H9 (cell line): ENCODE data around the gene ZNF648. TPM values are rescaled to one million over a fixed set of nuclear protein-coding genes. Genes with fewer than 3 reads are reported as not detected.

Experiments used
- DNase-seq: peaks from one replicate; pipeline ENCODE4 v3.0.0-alpha.2; 2017
- H2AFZ ChIP-seq: one replicate; pipeline ENCODE4 v1.6.1; 2013; ENCODE audit warnings: mild to moderate bottlenecking, low read length, control low read depth, moderate library complexity
- H2AK5ac ChIP-seq: 2 replicates; pipeline ENCODE4 v1.6.1; 2013; ENCODE audit warnings: low read length, control low read depth, mixed read lengths; ENCODE audit not compliant: insufficient read length
- H2BK120ac ChIP-seq: one replicate; pipeline ENCODE4 v1.6.1; 2013; ENCODE audit warnings: low read depth, mild to moderate bottlenecking, low read length, control low read depth, inconsistent platforms; ENCODE audit not compliant: poor library complexity, severe bottlenecking
- H2BK12ac ChIP-seq: 2 replicates; pipeline ENCODE4 v1.6.1; 2013; ENCODE audit warnings: low read length, control low read depth, mixed read lengths, low read depth; ENCODE audit not compliant: insufficient read length
- H2BK15ac ChIP-seq: 2 replicates; pipeline ENCODE4 v1.6.1; 2013; ENCODE audit warnings: low read depth, low read length, control low read depth
- H2BK20ac ChIP-seq: one replicate; pipeline ENCODE4 v1.6.1; 2013; ENCODE audit warnings: low read depth, mild to moderate bottlenecking, low read length, control low read depth, inconsistent platforms; ENCODE audit not compliant: poor library complexity, severe bottlenecking
- H2BK5ac ChIP-seq: 2 replicates; pipeline ENCODE4 v1.6.1; 2013; ENCODE audit warnings: low read length, control low read depth, mixed read lengths; ENCODE audit not compliant: insufficient read length
- H3K14ac ChIP-seq: 2 replicates; pipeline ENCODE4 v1.6.1; 2013; ENCODE audit warnings: low read length, control low read depth; ENCODE audit not compliant: insufficient read depth
- H3K18ac ChIP-seq: 2 replicates; pipeline ENCODE4 v1.6.1; 2013; ENCODE audit warnings: low read depth, mild to moderate bottlenecking, mixed read lengths, low read length, control low read depth; ENCODE audit not compliant: insufficient read length
- H3K23ac ChIP-seq: 2 replicates; pipeline ENCODE4 v1.6.1; 2013; ENCODE audit warnings: low read length, control low read depth, mixed read lengths, low read depth; ENCODE audit not compliant: insufficient read length
- H3K23me2 ChIP-seq: 2 replicates; pipeline ENCODE4 v1.6.1; 2013; ENCODE audit warnings: low read depth, mild to moderate bottlenecking, mixed read lengths, low read length, control low read depth; ENCODE audit not compliant: insufficient read length, poor library complexity, severe bottlenecking
- H3K27ac ChIP-seq: 2 replicates; pipeline ENCODE4 v1.5.1; 2013; ENCODE audit warnings: low read length, control low read depth, mixed read lengths, low read depth; ENCODE audit not compliant: insufficient read length
- H3K27me3 ChIP-seq: 2 replicates; pipeline ENCODE4 v1.6.1; 2013; ENCODE audit warnings: low read length, control low read depth, inconsistent platforms; ENCODE audit not compliant: insufficient read depth
- H3K4ac ChIP-seq: 2 replicates; pipeline ENCODE4 v1.6.1; 2013; ENCODE audit warnings: low read depth, mild to moderate bottlenecking, control low read depth, inconsistent platforms, low read length, moderate library complexity
- H3K4me1 ChIP-seq: 2 replicates; pipeline ENCODE4 v1.6.1; 2013; ENCODE audit warnings: low read length, control low read depth, inconsistent platforms; ENCODE audit not compliant: insufficient read depth
- H3K4me2 ChIP-seq: 2 replicates; pipeline ENCODE4 v1.6.1; 2013; ENCODE audit warnings: low read length, control low read depth, mixed read lengths; ENCODE audit not compliant: insufficient read length, insufficient read depth
- H3K56ac ChIP-seq: 2 replicates; pipeline ENCODE4 v1.6.1; 2013; ENCODE audit warnings: low read depth, mild to moderate bottlenecking, mixed read lengths, low read length, control low read depth; ENCODE audit not compliant: insufficient read length
- H3K79me1 ChIP-seq: 2 replicates; pipeline ENCODE4 v1.6.1; 2013; ENCODE audit warnings: low read depth, mild to moderate bottlenecking, moderate library complexity, low read length, control low read depth, inconsistent platforms; ENCODE audit not compliant: insufficient read depth, poor library complexity, severe bottlenecking
- H3K79me2 ChIP-seq: 2 replicates; pipeline ENCODE4 v1.6.1; 2013; ENCODE audit warnings: low read length, control low read depth, inconsistent platforms; ENCODE audit not compliant: insufficient read depth
- H3K9ac ChIP-seq: 2 replicates; pipeline ENCODE4 v1.6.1; 2013; ENCODE audit warnings: low read length, control low read depth, mixed read lengths; ENCODE audit not compliant: insufficient read length; ENCODE audit errors: extremely low read depth
- H3K9me3 ChIP-seq: one replicate; pipeline ENCODE4 v1.6.1; 2013; ENCODE audit warnings: low read depth, low read length, inconsistent platforms; ENCODE audit not compliant: control insufficient read depth
- H3T11ph ChIP-seq: one replicate; pipeline ENCODE4 v1.6.1; 2013; ENCODE audit warnings: mild to moderate bottlenecking, low read length, control low read depth, inconsistent platforms
- H4K20me1 ChIP-seq: one replicate; pipeline ENCODE4 v1.6.1; 2013; ENCODE audit not compliant: control insufficient read depth, insufficient read length, insufficient read depth
- H4K5ac ChIP-seq: 2 replicates; pipeline ENCODE4 v1.6.1; 2013; ENCODE audit warnings: low read depth, mild to moderate bottlenecking, mixed read lengths, low read length, control low read depth; ENCODE audit not compliant: insufficient read length
- H4K8ac ChIP-seq: replicated peaks from 2 replicates; pipeline ENCODE4 v1.6.1; 2013; ENCODE audit warnings: low read length, control low read depth, mixed read lengths, low read depth; ENCODE audit not compliant: insufficient read length
- H4K91ac ChIP-seq: 2 replicates; pipeline ENCODE4 v1.6.1; 2013; ENCODE audit warnings: low read depth, mild to moderate bottlenecking, moderate library complexity, mixed read lengths, low read length, control low read depth; ENCODE audit not compliant: insufficient read length
- H3K27ac Mint-ChIP-seq, 3 experiments: 2 replicates in 2 of 3; 3 replicates in 1 of 3; pipeline ENCODE4 v1.8.0; 2020 to 2021; ENCODE audit warnings: mixed read lengths in 3 of 3, mild to moderate bottlenecking in 1 of 3, moderate library complexity in 1 of 3
- H3K27me3 Mint-ChIP-seq: 2 replicates; pipeline ENCODE4 v1.8.0; 2021; ENCODE audit warnings: low read depth, mild to moderate bottlenecking, moderate library complexity, mixed read lengths
- H3K36me3 Mint-ChIP-seq, 3 experiments: 2 replicates in 2 of 3; 3 replicates in 1 of 3; pipeline ENCODE4 v1.8.0; 2020 to 2021; ENCODE audit warnings: low read depth in 3 of 3, mixed read lengths in 3 of 3; ENCODE audit not compliant: insufficient read depth in 1 of 3
- H3K4me1 Mint-ChIP-seq, 2 experiments: 2 replicates each; pipeline ENCODE4 v1.8.0; 2020; ENCODE audit warnings: mixed read lengths in 2 of 2
- H3K4me3 Mint-ChIP-seq, 2 experiments: 2 replicates in 1 of 2; 3 replicates in 1 of 2; pipeline ENCODE4 v1.8.0; 2020 to 2021; ENCODE audit warnings: mild to moderate bottlenecking in 2 of 2, mixed read lengths in 2 of 2, moderate library complexity in 1 of 2
- H3K9me3 Mint-ChIP-seq, 2 experiments: 2 replicates in 1 of 2; 3 replicates in 1 of 2; pipeline ENCODE4 v1.8.0; 2020; ENCODE audit warnings: mild to moderate bottlenecking in 2 of 2, mixed read lengths in 2 of 2, moderate library complexity in 1 of 2
- WGBS: extraction: QIAGEN DNeasy Blood & Tissue Kit; methylation state at CpG from one replicate; pipeline ENCODE4 v1.1.7; 2013; ENCODE audit warnings: missing lambda C conversion rate, low lambda C conversion rate, mixed read lengths; ENCODE audit not compliant: insufficient read length; ENCODE audit errors: extremely low coverage; 5-methylcytosine and 5-hydroxymethylcytosine counted together
- total RNA-seq: library from RNA; stranded (reverse); gene quantifications from 2 replicates; pipeline ENCODE4 v1.2.1, GENCODE V29; 2021
- TF ChIP-seq, protein P1 (sequence below): fragments of 200-600 bp; sonication (generic); conservative IDR thresholded peaks from 3 replicates; pipeline ENCODE4 v1.8.0; 2021; ENCODE audit warnings: antibody characterized with exemption, mild to moderate bottlenecking

ZNF648 gene
- total RNA-seq, 1 experiment from 2014 or later, result 1.4 TPM

- Histone ChIP-seq H3K14ac (no peak overlapping the region), H2BK15ac (no peak overlapping the region)
- H3K27me3 Mint-ChIP-seq, result peaks cover 3% of the 10 kb centered on the region; the same call in 1 of the 2 replicates
Observed at GRCh38 chr1:182091083-182091482, 29.6 kb upstream of the ZNF648 start.

More at GRCh38 chr1:182091083-182091482, 29.6 kb upstream of the ZNF648 start:
- Histone ChIP-seq H2AFZ (no peak overlapping the region), H3K4ac (no peak overlapping the region), H2AK5ac (no peak overlapping the region), H3K23ac (no peak overlapping the region), H3K27me3 (no peaks in the 10 kb centered on the region), H2BK12ac (no peak overlapping the region), H3K4me2 (no peak overlapping the region), H4K5ac (no peak overlapping the region), H3K9me3 (no peaks in the 10 kb centered on the region), H4K8ac (no peak overlapping the region), H4K91ac (no peak overlapping the region), H2BK5ac (no peak overlapping the region), H3T11ph (no peak overlapping the region), H3K23me2 (no peaks in the 10 kb centered on the region), H3K79me1 (no peaks in the 10 kb centered on the region), H2BK120ac (no peak overlapping the region), H3K4me1 (peaks cover 3% of the 10 kb centered on the region; the same call in 1 of the 2 replicates), H3K79me2 (no peaks in the 10 kb centered on the region), H3K27ac (no peak overlapping the region), H3K56ac (no peak overlapping the region), H2BK20ac (no peak overlapping the region), H3K18ac (peak overlapping the region; percentile 14), H3K9ac (no peak overlapping the region), H4K20me1 (no peaks in the 10 kb centered on the region)
- Mint-ChIP-seq H3K9me3 (no peaks in the 10 kb centered on the region), H3K4me1 (peaks cover 8 to 10% of the 10 kb centered on the region in 2 experiments), H3K27ac (no peak overlapping the region), H3K4me3 (no peak overlapping the region), H3K36me3 (peaks cover 0 to 5% (median 0%) of the 10 kb centered on the region in 3 experiments; a peak in 2 of 7 replicates)
- no CpG with 5 or more reads among the region's 2 CpGs for WGBS
- TF ChIP-seq, protein P1, sequence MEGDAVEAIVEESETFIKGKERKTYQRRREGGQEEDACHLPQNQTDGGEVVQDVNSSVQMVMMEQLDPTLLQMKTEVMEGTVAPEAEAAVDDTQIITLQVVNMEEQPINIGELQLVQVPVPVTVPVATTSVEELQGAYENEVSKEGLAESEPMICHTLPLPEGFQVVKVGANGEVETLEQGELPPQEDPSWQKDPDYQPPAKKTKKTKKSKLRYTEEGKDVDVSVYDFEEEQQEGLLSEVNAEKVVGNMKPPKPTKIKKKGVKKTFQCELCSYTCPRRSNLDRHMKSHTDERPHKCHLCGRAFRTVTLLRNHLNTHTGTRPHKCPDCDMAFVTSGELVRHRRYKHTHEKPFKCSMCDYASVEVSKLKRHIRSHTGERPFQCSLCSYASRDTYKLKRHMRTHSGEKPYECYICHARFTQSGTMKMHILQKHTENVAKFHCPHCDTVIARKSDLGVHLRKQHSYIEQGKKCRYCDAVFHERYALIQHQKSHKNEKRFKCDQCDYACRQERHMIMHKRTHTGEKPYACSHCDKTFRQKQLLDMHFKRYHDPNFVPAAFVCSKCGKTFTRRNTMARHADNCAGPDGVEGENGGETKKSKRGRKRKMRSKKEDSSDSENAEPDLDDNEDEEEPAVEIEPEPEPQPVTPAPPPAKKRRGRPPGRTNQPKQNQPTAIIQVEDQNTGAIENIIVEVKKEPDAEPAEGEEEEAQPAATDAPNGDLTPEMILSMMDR, result no peak
- DNase-seq, result no peak
